Activated CD8-positive, alpha-beta memory T cell treated with anti-CD3 and anti-CD28 coated beads, Interleukin-2, amount 50 U/mL, for 4 hours (primary cell): Measurements from ENCODE around the gene PCED1B.
"Not testable (repeated sequence)": the region's sequence is repeated elsewhere in the genome, so short reads cannot be mapped to it uniquely, and the experiment has no call there.

Source experiments
- DNase-seq: peaks from one replicate; pipeline ENCODE4 v3.0.0-alpha.2; 2020

PCED1B gene

GRCh38 chr12:47213396-47213795, 134.0 kb downstream of the PCED1B start:
- DNase-seq = no peak

GRCh38 chr12:47214001-47214619, 134.7 kb downstream of the PCED1B start:
- DNase-seq = no peak

DNA sequence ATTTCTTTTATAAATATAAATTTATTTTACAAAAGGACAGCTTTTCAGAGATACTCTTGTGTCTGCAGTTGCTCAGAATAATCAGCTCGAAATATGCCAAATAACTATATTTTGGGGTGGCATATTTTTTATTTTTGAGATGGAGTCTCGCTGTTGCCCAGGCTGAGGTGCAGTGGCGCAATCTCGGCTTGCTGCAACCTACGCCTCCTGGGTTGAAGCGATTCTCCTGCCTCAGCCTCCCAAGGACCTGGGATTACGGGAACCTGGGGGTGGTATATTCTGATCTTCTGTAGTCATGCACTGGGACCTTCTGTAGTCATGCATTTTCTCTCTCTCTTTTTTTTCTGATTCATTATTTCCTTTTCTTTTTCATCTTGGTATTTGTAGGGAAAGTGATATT, 135.3 kb downstream of the PCED1B start:
- no peak for DNase-seq

DNA sequence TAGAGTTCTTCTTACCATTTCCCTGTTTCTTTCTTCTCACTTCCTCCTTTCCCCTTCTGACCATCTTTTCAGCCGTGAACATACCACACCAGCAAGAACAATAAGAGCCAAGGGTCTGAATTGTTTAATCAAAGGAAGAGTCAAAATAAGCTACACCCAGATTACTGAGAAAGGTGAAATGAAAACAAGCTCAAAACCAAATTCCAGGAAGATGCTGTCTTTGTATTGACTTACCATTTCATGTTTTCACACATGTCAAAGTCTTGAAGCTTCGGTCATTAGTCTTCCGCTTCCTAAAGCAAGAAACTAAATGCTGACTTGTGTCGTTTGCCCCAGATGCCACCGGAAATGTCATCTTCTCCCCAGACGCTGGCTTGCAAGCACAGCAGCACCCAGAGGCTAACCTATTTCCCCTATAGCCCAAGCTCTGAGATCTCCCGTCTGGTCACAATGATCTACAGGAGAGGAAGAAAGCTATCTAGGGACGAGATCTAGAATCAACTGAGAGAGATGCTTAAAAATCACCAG, 136.8 kb downstream of the PCED1B start:
- peak; percentile 60 for DNase-seq

DNA sequence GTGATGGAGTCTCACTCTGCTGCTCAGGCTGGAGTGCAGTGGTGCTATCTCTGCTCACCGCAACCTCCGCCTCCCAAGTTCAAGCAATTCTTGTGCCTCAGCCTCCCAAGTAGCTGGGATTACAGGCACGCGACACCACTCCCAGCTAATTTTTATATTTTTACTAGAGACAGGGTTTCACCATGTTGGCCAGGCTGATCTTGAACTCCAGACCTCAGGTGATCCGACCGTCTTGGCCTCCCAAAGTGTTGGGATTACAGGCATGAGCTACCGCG, 138.1 kb downstream of the PCED1B start:
- DNase-seq = not testable (repeated sequence)

GRCh38 chr12:47218191-47218654, 138.8 kb downstream of the PCED1B start:
- DNase-seq = no peak

GRCh38 chr12:47219243-47219642, 139.8 kb downstream of the PCED1B start:
- no peak for DNase-seq

DNA sequence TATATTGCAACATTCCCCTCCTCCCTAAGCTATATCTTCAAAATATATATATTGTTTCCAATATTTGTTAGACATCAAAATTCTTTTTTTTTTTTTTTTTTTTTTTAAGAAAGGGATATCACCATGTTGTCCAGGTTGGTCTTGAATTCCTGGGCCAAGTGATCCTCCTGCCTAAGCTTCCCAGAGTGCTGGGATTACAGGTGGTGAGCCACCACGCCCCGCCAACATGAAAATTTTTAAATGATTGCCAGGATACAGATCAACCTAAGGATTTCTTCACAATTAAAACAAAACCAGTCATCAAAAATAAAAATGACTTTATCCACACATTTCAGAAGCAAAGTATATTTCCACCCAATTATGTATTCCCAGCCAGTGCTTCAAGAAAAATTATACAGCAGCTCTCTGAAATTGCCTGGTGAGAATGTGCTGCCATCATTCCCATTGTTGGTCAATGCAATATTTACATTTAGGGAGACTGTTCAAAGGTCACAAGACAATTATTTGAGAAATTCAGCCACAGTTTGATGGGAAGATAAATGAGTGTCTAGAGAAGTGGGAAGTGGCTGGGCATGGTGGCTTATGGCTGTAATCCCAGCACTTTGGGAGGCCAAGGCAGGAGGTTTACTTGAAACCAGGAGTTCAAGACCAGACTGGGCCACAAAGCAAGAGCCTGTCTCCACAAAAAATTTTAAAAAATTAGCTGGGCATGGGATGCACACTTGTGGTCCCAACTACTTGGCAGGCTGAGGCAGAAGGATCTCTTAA, 142.0 kb downstream of the PCED1B start:
- DNase-seq = no peak

DNA sequence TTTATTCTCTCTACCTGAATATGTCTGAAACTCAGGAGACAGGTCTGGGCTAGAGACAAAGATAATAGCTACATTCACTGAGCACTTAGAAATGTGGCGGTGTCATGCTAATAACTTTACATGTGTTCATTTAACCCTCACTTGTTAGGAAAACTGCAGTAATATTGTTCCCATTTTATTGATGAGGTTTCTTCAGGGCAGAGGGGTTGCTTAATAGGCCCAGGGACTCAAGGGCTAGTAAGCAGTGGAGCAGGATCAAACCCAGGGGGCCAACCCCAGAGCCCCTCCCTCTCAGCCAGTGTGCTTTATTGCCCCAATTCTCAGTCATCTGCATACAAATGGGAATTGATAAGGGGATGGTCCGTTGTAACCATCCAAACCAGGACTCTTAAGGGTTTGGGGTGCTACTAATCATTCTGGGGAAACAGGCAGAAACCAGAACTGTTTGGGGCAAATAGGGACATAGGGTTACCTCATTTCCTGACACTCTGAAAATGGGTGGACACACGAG, 143.2 kb downstream of the PCED1B start:
- no peak for DNase-seq

DNA sequence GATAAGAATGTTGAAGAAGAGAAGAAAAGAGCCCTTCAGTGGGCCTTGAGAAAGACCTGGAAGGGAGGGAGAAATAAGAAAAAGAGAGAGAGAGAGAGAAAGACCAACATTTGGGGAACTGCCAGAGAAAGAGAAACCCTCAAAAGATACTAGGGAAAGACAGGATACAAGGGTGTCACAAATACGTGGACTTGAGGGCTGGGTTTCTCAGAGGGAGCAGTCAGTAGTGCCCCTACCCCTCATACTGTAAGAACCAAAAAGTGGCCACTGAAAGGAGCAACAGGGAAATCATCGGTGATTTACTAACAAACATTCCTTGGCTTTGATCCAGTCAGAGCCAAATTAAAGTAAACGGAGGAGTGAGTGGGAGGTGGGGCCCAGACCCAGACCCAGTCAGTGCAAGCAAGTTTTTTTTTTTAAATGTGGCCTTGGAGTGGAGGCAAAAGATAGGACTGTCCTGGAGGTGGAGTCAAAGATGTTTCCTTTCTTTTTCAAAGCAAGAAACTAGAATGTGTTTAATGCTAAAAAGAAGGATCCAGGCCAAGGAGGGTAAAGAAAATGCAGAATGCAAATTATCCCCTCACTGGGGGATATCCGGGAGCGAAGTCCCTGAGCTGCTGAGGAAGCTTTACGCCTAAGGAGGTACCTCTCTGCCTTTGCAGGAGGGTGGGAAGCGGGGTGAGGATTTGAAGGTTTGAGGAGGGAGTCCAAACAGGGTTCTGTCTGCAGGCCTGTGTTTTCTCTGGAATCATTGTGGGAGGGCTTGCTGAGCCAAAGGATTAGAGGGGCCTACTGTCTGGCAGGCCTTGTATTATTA, 143.8 kb downstream of the PCED1B start:
- DNase-seq = no peak

- no peak for DNase-seq
These were observed 144.4 kb downstream of the PCED1B start for GRCh38 chr12:47223848-47224213.

- no peak for DNase-seq
These were observed 145.2 kb downstream of the PCED1B start for GRCh38 chr12:47224563-47225133.

- DNase-seq = no peak
These were observed 145.9 kb downstream of the PCED1B start for GRCh38 chr12:47225356-47225755.

DNA sequence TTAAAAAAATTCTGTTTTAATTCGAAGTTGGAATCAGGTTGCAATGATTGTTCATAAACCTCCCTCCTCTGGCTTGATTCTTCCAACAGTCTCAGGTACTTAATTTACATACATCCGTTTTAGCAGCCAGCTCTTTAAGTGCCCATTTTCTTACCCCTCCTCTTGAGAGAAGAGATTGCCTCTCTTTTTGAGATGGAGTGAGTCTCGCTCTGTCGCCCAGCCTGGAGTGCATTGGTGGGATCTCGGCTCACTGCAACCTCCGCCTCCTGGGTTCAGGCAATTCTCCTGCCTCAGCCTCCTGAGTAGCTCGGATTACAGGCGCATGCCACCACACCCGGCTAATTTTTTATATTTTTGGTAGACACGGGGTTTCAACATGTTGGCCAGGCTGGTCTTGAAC, 146.8 kb downstream of the PCED1B start:
- no peak for DNase-seq

- no peak for DNase-seq
These were observed 149.4 kb downstream of the PCED1B start for GRCh38 chr12:47228802-47229201.

DNA sequence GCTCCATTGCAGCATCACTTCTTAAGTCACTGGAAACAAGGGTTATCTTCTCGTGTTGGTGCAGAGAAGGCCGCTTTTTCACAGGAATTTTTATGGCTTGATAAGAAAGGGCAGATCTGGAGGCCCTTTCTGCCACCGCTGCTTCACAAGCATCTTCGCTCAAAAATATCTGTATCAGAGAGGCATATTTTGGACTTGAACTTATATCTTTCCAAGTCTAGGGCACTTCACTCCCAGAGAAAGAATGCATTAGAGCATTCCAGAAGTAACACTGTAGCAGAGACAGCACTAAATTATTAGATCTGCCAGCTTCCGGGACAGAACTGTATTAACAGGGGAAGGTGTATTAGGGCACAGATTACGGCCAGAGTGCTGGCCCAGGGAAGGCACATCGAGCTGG, 152.0 kb downstream of the PCED1B start:
- no peak for DNase-seq

DNA sequence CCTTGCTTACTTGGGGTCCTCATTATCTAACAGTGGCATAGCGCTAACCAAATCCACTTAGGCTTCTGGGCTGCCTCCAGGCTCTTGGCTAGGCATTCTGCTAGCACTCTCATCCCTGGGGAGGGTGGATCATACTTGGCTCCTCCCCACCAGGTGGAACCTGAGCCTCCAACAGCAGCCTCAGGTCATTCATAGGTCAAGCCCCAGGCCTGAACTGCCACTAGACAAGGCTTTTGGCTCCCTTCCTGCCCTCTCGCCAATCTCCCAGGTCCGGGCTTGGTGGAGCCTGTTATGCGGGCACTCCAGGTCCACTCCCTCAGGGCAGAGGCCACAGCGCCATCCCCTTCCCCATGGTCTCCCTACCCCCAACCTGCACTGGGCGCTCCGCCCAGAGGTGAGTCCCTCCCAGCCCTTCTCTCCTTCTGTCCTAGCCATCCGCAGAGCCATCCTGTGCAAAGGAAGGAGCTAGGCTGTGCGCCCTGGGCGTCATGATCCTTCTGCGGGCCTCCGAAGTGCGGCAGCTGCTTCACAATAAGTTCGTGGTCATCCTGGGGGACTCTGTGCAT, 155.2 kb downstream of the PCED1B start:
- DNase-seq = no peak

DNA sequence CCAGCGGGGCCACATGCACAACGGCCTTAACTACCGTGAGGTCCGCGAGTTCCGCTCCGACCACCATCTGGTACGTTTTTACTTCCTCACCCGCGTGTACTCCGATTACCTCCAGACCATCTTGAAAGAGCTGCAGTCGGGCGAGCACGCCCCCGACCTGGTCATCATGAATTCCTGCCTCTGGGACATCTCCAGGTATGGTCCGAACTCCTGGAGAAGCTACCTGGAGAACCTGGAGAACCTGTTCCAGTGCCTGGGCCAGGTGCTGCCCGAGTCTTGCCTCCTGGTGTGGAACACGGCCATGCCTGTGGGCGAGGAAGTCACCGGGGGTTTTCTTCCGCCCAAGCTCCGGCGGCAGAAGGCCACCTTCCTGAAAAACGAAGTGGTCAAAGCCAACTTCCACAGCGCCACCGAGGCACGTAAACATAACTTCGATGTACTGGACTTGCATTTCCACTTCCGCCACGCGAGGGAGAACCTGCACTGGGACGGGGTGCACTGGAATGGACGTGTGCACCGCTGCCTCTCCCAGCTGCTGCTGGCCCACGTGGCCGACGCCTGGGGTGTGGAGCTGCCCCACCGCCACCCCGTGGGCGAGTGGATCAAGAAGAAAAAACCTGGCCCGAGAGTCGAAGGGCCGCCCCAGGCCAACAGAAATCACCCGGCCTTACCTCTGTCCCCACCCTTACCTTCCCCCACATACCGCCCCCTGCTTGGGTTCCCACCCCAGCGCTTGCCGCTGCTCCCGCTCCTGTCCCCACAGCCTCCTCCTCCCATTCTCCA, 156.0 kb downstream of the PCED1B start:
- DNase-seq = no peak

- DNase-seq = no peak
These were observed 156.8 kb downstream of the PCED1B start for GRCh38 chr12:47236109-47236714.

DNA sequence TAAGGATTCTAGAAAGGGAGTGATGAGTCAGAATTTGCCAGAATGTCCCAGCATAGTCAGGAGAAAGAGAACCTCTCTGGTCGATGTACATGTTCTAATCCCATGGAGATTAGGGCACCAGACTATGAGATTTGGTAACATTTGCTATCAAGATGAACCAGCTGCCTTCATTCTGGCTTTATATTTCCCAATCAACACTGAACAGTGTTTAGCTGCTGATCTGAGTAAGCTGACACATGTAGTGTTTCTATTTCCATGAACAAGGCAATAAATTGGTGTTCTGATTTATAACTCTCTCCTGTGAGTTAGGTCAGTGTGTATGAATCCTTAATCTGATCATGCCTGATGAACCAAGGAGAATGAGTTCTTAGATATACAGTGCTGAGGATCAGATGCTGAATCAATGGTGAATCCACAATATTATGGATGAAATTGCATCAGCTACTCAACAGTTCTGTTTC, 158.4 kb downstream of the PCED1B start:
- DNase-seq = no peak

DNA sequence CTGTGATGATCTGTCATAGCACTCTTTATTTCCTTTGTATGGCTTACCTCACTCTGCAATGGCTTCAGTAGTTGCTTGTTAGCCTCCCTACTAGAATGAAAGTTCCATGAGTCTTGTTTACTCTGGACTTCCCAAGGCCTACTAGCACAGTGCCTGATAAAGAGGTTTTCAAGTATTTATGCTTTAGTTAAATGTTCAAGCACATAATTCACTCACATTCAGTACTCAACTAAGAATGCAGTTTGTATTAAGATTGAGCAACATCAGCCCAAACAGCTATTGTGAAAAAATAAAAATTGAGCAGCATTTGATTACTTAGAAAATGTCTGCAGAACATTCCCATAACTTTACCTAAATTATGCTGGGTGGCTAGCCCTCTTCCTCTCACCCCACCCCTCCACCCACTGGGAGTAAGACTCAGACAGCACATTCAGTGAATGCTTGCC, 159.3 kb downstream of the PCED1B start:
- DNase-seq = no peak
